Neural progenitor cell (in vitro differentiated cells): Measurements from ENCODE around the gene NARS2.

Source experiments
- CTCF ChIP-seq: fragments of 200-600 bp; sonication (generic); IDR thresholded peaks from 2 replicates; pipeline ENCODE4 v1.5.1; 2017; ENCODE audit warnings: antibody characterized with exemption, mild to moderate bottlenecking
- EZH2 ChIP-seq: fragments of 200-600 bp; sonication (generic); IDR thresholded peaks from 2 replicates; pipeline ENCODE4 v1.6.1; 2017; ENCODE audit warnings: antibody characterized with exemption, mild to moderate bottlenecking, moderate library complexity
- EZH2phosphoT487 ChIP-seq: fragments of 200-600 bp; sonication (generic); IDR thresholded peaks from 2 replicates; pipeline ENCODE4 v1.6.1; 2017; ENCODE audit warnings: antibody characterized with exemption

- no peak for TF ChIP-seq EZH2
- TF ChIP-seq CTCF: no peak
- TF ChIP-seq EZH2phosphoT487: no peak
Observed at GRCh38 chr11:78489184-78489583, 85.5 kb downstream of the NARS2 start.
